A673 (cell line): ENCODE measurements around the gene KIF26B.

ENCODE experiments used
- EZH2 ChIP-seq: fragments of 200-600 bp; sonication (generic); IDR thresholded peaks from 2 replicates; pipeline ENCODE4 v1.6.1; 2017; ENCODE audit warnings: borderline replicate concordance, low read depth, mild to moderate bottlenecking, mixed read lengths, antibody characterized with exemption, low read length; ENCODE audit not compliant: poor library complexity, severe bottlenecking
- TF ChIP-seq, protein P1 (sequence below): fragments of 300-800, 200-600 bp; sonication (generic); conservative IDR thresholded peaks from 2 replicates; pipeline ENCODE4 v1.5.1; 2017; ENCODE audit warnings: low read depth, mild to moderate bottlenecking, antibody characterized with exemption, low read length, moderate library complexity, mixed read lengths

DNA sequence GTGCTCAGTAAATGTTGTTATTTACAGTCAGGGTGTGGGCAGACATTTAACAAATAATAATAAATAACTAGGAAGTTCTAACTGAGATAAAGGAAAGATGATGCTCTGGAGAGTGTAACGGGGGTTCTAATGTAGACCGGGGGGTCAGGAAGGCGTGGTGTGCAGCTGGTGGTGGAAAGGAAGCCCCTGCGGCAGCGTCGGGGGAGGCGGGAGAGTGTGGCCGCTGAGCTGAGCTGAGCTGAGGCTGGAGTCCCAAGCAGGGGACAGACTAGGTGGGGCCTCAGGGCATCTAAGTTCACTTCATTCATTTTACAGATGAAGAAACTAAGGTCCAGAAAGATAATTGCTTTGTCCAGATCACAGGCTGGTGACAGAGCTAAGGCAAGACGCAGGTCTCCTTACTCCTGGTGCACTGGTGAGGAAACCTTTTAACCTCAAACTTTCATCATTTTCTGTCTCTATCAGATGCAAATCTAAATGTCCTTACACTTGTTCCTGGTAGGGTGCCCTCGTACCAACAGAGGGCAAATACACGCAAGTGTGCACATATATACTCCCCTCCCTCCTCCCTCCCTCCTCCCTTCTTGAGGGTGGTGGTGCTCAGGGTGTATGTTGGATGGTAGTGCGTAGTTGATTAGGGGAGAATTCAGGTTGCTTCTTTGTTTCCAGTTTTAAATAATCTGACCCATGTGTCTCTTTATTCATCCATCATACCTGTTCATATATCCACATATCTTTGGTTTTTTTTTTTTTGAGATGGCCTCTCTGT, 44.1 kb downstream of the KIF26B start:
- TF ChIP-seq, protein P1, sequence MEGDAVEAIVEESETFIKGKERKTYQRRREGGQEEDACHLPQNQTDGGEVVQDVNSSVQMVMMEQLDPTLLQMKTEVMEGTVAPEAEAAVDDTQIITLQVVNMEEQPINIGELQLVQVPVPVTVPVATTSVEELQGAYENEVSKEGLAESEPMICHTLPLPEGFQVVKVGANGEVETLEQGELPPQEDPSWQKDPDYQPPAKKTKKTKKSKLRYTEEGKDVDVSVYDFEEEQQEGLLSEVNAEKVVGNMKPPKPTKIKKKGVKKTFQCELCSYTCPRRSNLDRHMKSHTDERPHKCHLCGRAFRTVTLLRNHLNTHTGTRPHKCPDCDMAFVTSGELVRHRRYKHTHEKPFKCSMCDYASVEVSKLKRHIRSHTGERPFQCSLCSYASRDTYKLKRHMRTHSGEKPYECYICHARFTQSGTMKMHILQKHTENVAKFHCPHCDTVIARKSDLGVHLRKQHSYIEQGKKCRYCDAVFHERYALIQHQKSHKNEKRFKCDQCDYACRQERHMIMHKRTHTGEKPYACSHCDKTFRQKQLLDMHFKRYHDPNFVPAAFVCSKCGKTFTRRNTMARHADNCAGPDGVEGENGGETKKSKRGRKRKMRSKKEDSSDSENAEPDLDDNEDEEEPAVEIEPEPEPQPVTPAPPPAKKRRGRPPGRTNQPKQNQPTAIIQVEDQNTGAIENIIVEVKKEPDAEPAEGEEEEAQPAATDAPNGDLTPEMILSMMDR, result no peak
- no peak for TF ChIP-seq EZH2
